Measurements from ENCODE around the gene FOXD2.

DNA sequence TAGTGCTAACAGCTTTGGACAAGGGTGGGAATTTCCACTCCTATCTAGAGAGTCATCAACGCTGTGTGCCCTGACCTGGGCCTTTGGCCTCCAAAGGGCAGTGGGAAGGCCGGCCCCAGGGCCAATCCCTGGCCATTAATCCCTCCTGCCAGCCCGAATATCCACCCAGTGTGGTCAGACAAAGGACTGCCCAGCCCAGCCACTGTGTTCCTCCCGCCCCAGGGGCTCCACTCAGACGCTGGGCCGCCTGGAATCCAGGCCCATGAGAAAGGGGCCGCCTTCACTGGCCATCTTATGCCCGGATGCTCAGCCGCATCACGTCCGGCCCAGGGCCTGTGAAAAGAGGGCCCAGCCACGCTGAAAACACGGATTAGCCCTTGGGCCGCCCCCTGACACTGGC is 25.4 kb upstream of the FOXD2 start:
- TF ChIP-seq, protein P1, sequence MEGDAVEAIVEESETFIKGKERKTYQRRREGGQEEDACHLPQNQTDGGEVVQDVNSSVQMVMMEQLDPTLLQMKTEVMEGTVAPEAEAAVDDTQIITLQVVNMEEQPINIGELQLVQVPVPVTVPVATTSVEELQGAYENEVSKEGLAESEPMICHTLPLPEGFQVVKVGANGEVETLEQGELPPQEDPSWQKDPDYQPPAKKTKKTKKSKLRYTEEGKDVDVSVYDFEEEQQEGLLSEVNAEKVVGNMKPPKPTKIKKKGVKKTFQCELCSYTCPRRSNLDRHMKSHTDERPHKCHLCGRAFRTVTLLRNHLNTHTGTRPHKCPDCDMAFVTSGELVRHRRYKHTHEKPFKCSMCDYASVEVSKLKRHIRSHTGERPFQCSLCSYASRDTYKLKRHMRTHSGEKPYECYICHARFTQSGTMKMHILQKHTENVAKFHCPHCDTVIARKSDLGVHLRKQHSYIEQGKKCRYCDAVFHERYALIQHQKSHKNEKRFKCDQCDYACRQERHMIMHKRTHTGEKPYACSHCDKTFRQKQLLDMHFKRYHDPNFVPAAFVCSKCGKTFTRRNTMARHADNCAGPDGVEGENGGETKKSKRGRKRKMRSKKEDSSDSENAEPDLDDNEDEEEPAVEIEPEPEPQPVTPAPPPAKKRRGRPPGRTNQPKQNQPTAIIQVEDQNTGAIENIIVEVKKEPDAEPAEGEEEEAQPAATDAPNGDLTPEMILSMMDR (IDR thresholded peaks at IDR 0.05) = no peak
- TF ChIP-seq EZH2 (IDR thresholded peaks at IDR 0.05; ENCODE audit: borderline replicate concordance, insufficient read depth, low read depth, low read length, poor library complexity, severe bottlenecking) = no peak
